ENCODE measurements around the gene SYT1. TPM values are rescaled to one million over a fixed set of nuclear protein-coding genes. Genes with fewer than 3 reads are reported as not detected.

SYT1 gene
- total RNA-seq, 4 donors from 2014 or later = 1.4 to 4.1 (median 1.8) TPM

DNA sequence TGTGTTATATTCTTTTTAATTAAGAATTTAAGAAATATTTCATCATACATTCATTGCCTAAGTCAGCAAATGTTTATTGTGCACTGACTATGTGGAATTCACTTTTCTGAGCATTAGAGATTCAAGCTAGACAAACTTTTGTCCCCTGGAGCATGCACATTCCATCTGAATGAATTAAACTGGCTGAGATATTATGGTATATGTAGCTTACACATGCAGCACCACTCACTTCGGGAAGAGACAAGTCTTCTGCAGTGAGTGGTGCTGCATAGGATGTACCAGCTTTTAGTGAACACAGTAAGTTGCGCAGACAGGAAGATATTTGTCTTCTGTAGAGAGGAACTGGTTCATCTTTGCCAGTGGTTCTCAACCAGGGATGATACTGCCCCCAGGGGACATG is 318.4 kb downstream of the SYT1 start:
- no peak overlapping the region for H3K4me3 ChIP-seq
- H3K9me3 ChIP-seq = no peaks in the 10 kb centered on the region
- no peaks in the 10 kb centered on the region for H3K36me3 ChIP-seq
- no peaks in the 10 kb centered on the region for H3K4me1 ChIP-seq
- no peak overlapping the region for H3K27ac ChIP-seq
- H3K27me3 ChIP-seq = no peaks in the 10 kb centered on the region
- no peak for DNase-seq
- TF ChIP-seq POLR2A (IDR thresholded peaks at IDR 0.05) = no peak
- TF ChIP-seq, protein P1, sequence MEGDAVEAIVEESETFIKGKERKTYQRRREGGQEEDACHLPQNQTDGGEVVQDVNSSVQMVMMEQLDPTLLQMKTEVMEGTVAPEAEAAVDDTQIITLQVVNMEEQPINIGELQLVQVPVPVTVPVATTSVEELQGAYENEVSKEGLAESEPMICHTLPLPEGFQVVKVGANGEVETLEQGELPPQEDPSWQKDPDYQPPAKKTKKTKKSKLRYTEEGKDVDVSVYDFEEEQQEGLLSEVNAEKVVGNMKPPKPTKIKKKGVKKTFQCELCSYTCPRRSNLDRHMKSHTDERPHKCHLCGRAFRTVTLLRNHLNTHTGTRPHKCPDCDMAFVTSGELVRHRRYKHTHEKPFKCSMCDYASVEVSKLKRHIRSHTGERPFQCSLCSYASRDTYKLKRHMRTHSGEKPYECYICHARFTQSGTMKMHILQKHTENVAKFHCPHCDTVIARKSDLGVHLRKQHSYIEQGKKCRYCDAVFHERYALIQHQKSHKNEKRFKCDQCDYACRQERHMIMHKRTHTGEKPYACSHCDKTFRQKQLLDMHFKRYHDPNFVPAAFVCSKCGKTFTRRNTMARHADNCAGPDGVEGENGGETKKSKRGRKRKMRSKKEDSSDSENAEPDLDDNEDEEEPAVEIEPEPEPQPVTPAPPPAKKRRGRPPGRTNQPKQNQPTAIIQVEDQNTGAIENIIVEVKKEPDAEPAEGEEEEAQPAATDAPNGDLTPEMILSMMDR (IDR thresholded peaks at IDR 0.05) = no peak

DNA sequence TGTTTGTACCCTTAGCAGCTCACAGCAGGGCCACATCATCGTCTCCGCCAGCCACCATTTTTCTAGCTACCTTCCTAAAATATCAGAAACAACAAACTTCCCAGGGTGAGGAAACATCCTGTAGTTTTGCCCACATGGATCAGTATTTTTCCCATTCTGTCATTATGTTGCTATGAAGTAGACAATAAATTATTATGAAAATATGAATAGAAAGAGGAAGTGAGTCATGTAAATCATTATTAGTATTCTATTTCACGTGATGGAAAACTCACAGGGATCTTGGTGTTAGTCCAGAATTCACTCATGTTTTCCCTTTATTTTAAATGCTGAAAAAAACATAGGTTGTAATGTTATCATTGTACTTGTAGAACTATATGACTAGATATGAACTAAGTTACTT is 319.4 kb downstream of the SYT1 start:
- H3K27me3 ChIP-seq = no peaks in the 10 kb centered on the region
- no peak overlapping the region for H3K4me3 ChIP-seq
- no peaks in the 10 kb centered on the region for H3K9me3 ChIP-seq
- H3K4me1 ChIP-seq = no peaks in the 10 kb centered on the region
- H3K27ac ChIP-seq = no peak overlapping the region
- TF ChIP-seq, protein P1 (IDR thresholded peaks at IDR 0.05) = no peak
- no peak for TF ChIP-seq POLR2A (IDR thresholded peaks at IDR 0.05)
- H3K36me3 ChIP-seq = no peaks in the 10 kb centered on the region
- DNase-seq = no peak

DNA sequence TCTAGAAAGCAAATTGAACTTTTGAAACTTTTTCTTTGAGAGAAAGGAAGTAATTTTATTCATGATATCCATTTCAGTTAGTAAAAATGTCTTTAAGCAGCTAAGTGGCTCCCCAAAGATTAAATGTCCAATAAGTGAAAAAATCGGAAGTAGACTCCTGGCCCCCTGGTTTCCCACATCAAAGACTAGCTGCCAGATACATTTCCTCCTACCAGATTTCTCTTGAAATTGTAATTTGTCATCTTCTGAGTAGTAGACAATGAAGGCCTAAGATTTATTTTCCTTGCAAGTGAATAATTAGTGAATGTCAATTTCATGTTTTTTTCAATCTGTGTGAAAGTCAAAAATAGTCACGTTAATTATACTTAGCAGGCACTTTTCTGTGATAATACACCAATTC is 321.9 kb downstream of the SYT1 start:
- Histone ChIP-seq H3K27ac (no peak overlapping the region), H3K27me3 (no peaks in the 10 kb centered on the region), H3K4me1 (no peaks in the 10 kb centered on the region), H3K4me3 (no peak overlapping the region), H3K9me3 (no peaks in the 10 kb centered on the region), H3K36me3 (no peaks in the 10 kb centered on the region)
- no peak for DNase-seq
- no peak for TF ChIP-seq POLR2A (IDR thresholded peaks at IDR 0.05)
- TF ChIP-seq, protein P1 (IDR thresholded peaks at IDR 0.05) = no peak

GRCh38 chr12:79187032-79187431 is 322.5 kb downstream of the SYT1 start:
- DNase-seq = no peak
- Histone ChIP-seq H3K9me3 (no peaks in the 10 kb centered on the region), H3K4me1 (no peaks in the 10 kb centered on the region), H3K27me3 (no peaks in the 10 kb centered on the region), H3K27ac (no peak overlapping the region), H3K4me3 (no peak overlapping the region), H3K36me3 (no peaks in the 10 kb centered on the region)
- no peak for TF ChIP-seq POLR2A (IDR thresholded peaks at IDR 0.05)
- TF ChIP-seq, protein P1 (IDR thresholded peaks at IDR 0.05) = no peak

DNA sequence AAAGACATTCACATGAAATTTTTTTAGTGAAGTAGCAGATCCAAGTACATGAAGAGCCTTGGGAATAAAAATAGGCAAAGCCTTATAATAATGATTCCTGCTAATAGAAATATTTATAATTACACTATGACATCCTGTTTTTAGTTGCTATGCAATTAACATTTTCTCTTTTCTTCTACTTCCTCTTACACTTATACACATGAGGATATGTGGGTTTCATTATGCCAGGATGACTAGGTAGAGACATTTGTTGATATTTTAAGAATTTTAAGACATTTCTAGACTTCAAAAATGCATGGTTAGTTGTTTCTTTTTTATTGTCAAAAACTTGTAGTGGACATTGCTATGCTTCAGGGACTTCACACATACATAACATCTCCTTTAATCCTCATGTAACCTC is 326.8 kb downstream of the SYT1 start:
- TF ChIP-seq POLR2A (IDR thresholded peaks at IDR 0.05) = no peak
- H3K4me1 ChIP-seq = no peaks in the 10 kb centered on the region
- no peak overlapping the region for H3K4me3 ChIP-seq
- no peak for DNase-seq
- no peaks in the 10 kb centered on the region for H3K36me3 ChIP-seq
- H3K9me3 ChIP-seq = no peaks in the 10 kb centered on the region
- H3K27me3 ChIP-seq = no peaks in the 10 kb centered on the region
- H3K27ac ChIP-seq = no peak overlapping the region

- Histone ChIP-seq H3K36me3 (no peaks in the 10 kb centered on the region), H3K4me3 (no peak overlapping the region), H3K9me3 (no peaks in the 10 kb centered on the region), H3K27ac (no peak overlapping the region), H3K27me3 (no peaks in the 10 kb centered on the region), H3K4me1 (no peaks in the 10 kb centered on the region)
- no peak for DNase-seq
- TF ChIP-seq, protein P1 (IDR thresholded peaks at IDR 0.05) = no peak
- no peak for TF ChIP-seq POLR2A (IDR thresholded peaks at IDR 0.05)
Measured at GRCh38 chr12:79194595-79194994, 330.0 kb downstream of the SYT1 start.

Measured in Peyer's patch (tissue), 4 donors.